Measurements from ENCODE around the gene NXPE3. TPM values are rescaled to one million over a fixed set of nuclear protein-coding genes. Genes with fewer than 3 reads are reported as not detected.

Gene NXPE3
- total RNA-seq, 1 experiment from 2014 or later = 15.9 TPM

GRCh38 chr3:101821503-101821902, 42.5 kb downstream of the NXPE3 start:
- no peak overlapping the region for H2AFZ ChIP-seq (ENCODE audit: low read length)
- no peak overlapping the region for H3K4ac ChIP-seq (ENCODE audit: low read depth, low read length)
- no peaks in the 10 kb centered on the region for H3K23me2 ChIP-seq (ENCODE audit: insufficient read length, low read depth, low read length, poor library complexity, severe bottlenecking)
- Mint-ChIP-seq H3K27me3 (ENCODE audit: low read depth) (no peaks in the 10 kb centered on the region), H3K4me1 (peaks cover 0 to 2% of the 10 kb centered on the region in 2 experiments; a peak in 2 of 4 replicates), H3K27ac (peak overlapping the region in 1 of 3 experiments; percentile 56; a peak in 1 of 7 replicates), H3K36me3 (ENCODE audit: insufficient read depth in 1 of 3, low read depth in 3 of 3) (peaks cover 4 to 15% (median 8%) of the 10 kb centered on the region in 3 experiments; a peak in 6 of 7 replicates), H3K4me3 (no peak overlapping the region), H3K9me3 (no peaks in the 10 kb centered on the region)
- no peak overlapping the region for H3K18ac ChIP-seq (ENCODE audit: insufficient read length, low read depth, low read length)
- no peak overlapping the region for H3K27ac ChIP-seq (ENCODE audit: insufficient read length, low read depth, low read length)
- H3K79me1 ChIP-seq (ENCODE audit: insufficient read depth, low read depth, low read length, poor library complexity, severe bottlenecking) = no peaks in the 10 kb centered on the region
- H3K79me2 ChIP-seq (ENCODE audit: insufficient read depth, low read length) = no peaks in the 10 kb centered on the region
- H4K20me1 ChIP-seq (ENCODE audit: control insufficient read depth, insufficient read depth, insufficient read length) = no peaks in the 10 kb centered on the region
- no peak overlapping the region for H2BK120ac ChIP-seq (ENCODE audit: low read depth, low read length, poor library complexity, severe bottlenecking)
- no CpG with 5 or more reads among the region's 19 CpGs for WGBS (ENCODE audit: extremely low coverage, insufficient read length, low lambda C conversion rate)
- H2BK5ac ChIP-seq (ENCODE audit: insufficient read length, low read length) = no peak overlapping the region
- no peak overlapping the region for H2BK20ac ChIP-seq (ENCODE audit: low read depth, low read length, poor library complexity, severe bottlenecking)
- H3K4me2 ChIP-seq (ENCODE audit: insufficient read depth, insufficient read length, low read length) = no peak overlapping the region
- H3K4me1 ChIP-seq (ENCODE audit: insufficient read depth, low read length) = no peaks in the 10 kb centered on the region
- no peaks in the 10 kb centered on the region for H3K27me3 ChIP-seq (ENCODE audit: insufficient read depth, low read length)
- H4K5ac ChIP-seq (ENCODE audit: insufficient read length, low read depth, low read length) = no peak overlapping the region
- no peak overlapping the region for H3K9ac ChIP-seq (ENCODE audit: extremely low read depth, insufficient read length, low read length)
- no peak overlapping the region for H2BK12ac ChIP-seq (ENCODE audit: insufficient read length, low read depth, low read length)
- no peak overlapping the region for H3K56ac ChIP-seq (ENCODE audit: insufficient read length, low read depth, low read length)
- TF ChIP-seq, protein P1, sequence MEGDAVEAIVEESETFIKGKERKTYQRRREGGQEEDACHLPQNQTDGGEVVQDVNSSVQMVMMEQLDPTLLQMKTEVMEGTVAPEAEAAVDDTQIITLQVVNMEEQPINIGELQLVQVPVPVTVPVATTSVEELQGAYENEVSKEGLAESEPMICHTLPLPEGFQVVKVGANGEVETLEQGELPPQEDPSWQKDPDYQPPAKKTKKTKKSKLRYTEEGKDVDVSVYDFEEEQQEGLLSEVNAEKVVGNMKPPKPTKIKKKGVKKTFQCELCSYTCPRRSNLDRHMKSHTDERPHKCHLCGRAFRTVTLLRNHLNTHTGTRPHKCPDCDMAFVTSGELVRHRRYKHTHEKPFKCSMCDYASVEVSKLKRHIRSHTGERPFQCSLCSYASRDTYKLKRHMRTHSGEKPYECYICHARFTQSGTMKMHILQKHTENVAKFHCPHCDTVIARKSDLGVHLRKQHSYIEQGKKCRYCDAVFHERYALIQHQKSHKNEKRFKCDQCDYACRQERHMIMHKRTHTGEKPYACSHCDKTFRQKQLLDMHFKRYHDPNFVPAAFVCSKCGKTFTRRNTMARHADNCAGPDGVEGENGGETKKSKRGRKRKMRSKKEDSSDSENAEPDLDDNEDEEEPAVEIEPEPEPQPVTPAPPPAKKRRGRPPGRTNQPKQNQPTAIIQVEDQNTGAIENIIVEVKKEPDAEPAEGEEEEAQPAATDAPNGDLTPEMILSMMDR (conservative IDR thresholded peaks at IDR 0.05) = no peak
- H3K9me3 ChIP-seq (ENCODE audit: control insufficient read depth, low read depth, low read length) = no peaks in the 10 kb centered on the region
- no peak overlapping the region for H3T11ph ChIP-seq (ENCODE audit: low read length)
- H4K91ac ChIP-seq (ENCODE audit: insufficient read length, low read depth, low read length) = no peak overlapping the region
- no peak overlapping the region for H4K8ac ChIP-seq (replicated peaks; ENCODE audit: insufficient read length, low read depth, low read length)
- no peak for DNase-seq
- no peak overlapping the region for H3K14ac ChIP-seq (ENCODE audit: insufficient read depth, low read length)
- H3K23ac ChIP-seq (ENCODE audit: insufficient read length, low read depth, low read length) = no peak overlapping the region
- no peak overlapping the region for H2BK15ac ChIP-seq (ENCODE audit: low read depth, low read length)
- H2AK5ac ChIP-seq (ENCODE audit: insufficient read length, low read length) = no peak overlapping the region
